ENCODE measurements around the gene SLC7A1.

Gene SLC7A1

DNA sequence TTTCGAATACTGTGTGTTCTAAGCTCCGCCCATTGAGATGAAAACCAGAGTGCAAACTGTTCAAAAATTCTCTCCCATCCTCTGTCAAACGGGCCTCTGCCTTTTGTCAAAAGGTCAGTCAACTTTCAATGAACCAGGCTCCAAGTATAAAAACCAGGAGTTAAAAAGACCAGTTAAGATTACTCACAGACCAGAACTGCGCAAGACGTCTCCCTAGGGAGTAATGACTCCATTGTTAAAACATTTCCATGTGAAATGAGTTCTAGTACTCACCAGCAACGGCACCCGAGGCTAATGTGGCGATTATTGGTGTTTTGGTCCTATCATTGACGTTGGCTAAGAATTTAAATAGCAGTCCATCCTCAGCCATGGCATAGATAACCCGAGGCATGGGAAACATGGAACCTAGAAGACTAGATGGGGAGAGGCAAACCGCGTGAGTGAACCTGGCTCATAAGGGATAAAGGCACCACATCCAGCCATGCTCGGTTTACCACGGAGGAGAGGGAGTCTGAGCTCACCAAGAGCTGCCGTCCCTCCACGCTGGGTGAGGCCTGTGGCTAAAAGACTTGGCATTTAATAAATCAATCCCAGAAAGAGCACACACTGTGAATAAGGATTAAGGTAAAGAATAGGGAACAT is 73.3 kb downstream of the SLC7A1 start:
- Histone ChIP-seq H3K9ac (ENCODE audit: low read length) (peak overlapping the region; percentile 80), H3K4me2 (ENCODE audit: low read length, poor library complexity, severe bottlenecking) (no peak overlapping the region), H3K4me3 (ENCODE audit: insufficient read depth in 1 of 2, low read depth in 1 of 2, low read length in 2 of 2) (peak overlapping the region in 1 of 2 experiments; percentile 2), H3K9me3 (ENCODE audit: control insufficient read depth, low read length) (no peaks in the 10 kb centered on the region), H4K91ac (ENCODE audit: low read length) (no peak overlapping the region), H3K14ac (ENCODE audit: low read length in 2 of 2) (no peak overlapping the region), H2BK15ac (ENCODE audit: low read depth, poor library complexity, severe bottlenecking) (no peak overlapping the region), H3K4me1 (ENCODE audit: control insufficient read depth, insufficient read depth, low read depth, low read length) (peaks cover 35% of the 10 kb centered on the region), H2AFZ (ENCODE audit: low read depth, low read length) (no peak overlapping the region), H3K27ac (ENCODE audit: low read length, poor library complexity, severe bottlenecking) (peak overlapping the region; percentile 58), H3K27me3 (ENCODE audit: control insufficient read depth in 1 of 2, insufficient read depth in 1 of 2, low read length in 2 of 2) (no peaks in the 10 kb centered on the region), H2AK5ac (ENCODE audit: low read length, severe bottlenecking) (peak overlapping the region; percentile 82), H3K36me3 (ENCODE audit: control insufficient read depth in 1 of 2, insufficient read depth in 2 of 2, low read depth in 1 of 2, low read length in 2 of 2) (peaks cover 37 to 49% of the 10 kb centered on the region in 2 experiments), H2BK12ac (ENCODE audit: low read length in 2 of 2) (no peak overlapping the region), H3K4ac (ENCODE audit: low read depth in 1 of 2, low read length in 2 of 2) (no peak overlapping the region), H3K23ac (ENCODE audit: low read length in 2 of 2) (no peak overlapping the region), H2BK120ac (ENCODE audit: low read depth, low read length) (no peak overlapping the region), H3K18ac (ENCODE audit: low read depth in 1 of 2, low read length in 2 of 2) (peak overlapping the region; percentile 2 to 52), H3K79me1 (replicated peaks; ENCODE audit: low read length, poor library complexity, severe bottlenecking) (peaks cover 42% of the 10 kb centered on the region), H4K8ac (ENCODE audit: low read length) (no peak overlapping the region), H2BK5ac (ENCODE audit: low read depth, low read length, poor library complexity, severe bottlenecking) (no peak overlapping the region)
- peak; percentile 95 for DNase-seq
- 32% methylated on average over 15 of the region's 16 CpGs for WGBS

DNA sequence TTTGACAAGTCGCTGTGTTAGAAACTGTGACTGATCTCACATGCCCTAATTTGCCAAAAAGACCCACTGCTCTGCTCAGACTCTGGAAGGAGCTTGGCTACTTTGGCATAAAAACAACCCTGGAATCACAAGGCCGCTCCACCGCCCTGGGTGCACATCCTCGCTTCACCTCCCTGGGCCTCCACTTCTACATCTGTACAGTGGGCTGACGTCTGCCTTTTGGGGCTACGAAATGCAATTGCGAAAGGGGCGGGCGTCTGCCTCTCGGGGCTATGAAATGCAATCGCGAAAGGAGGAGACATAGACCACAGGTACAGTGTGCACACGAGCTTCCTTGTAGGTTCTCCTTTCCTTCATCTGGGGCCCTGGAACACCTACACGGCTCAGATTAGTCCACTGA is 74.2 kb downstream of the SLC7A1 start:
- no peak overlapping the region for H3K4me2 ChIP-seq (ENCODE audit: low read length, poor library complexity, severe bottlenecking)
- H3K27me3 ChIP-seq (ENCODE audit: control insufficient read depth in 1 of 2, insufficient read depth in 1 of 2, low read length in 2 of 2): no peaks in the 10 kb centered on the region
- no peak overlapping the region for H3K23ac ChIP-seq (ENCODE audit: low read length in 2 of 2)
- peaks cover 38 to 51% of the 10 kb centered on the region in 2 experiments for H3K36me3 ChIP-seq (ENCODE audit: control insufficient read depth in 1 of 2, insufficient read depth in 2 of 2, low read depth in 1 of 2, low read length in 2 of 2)
- no peak overlapping the region for H4K8ac ChIP-seq (ENCODE audit: low read length)
- no peak overlapping the region for H3K4ac ChIP-seq (ENCODE audit: low read depth in 1 of 2, low read length in 2 of 2)
- H2BK120ac ChIP-seq (ENCODE audit: low read depth, low read length): no peak overlapping the region
- H2AK5ac ChIP-seq (ENCODE audit: low read length, severe bottlenecking): peak overlapping the region; percentile 82
- H2BK12ac ChIP-seq (ENCODE audit: low read length in 2 of 2): peak overlapping the region in 1 of 2 experiments; percentile 12
- H2AFZ ChIP-seq (ENCODE audit: low read depth, low read length): no peak overlapping the region
- H3K79me1 ChIP-seq (replicated peaks; ENCODE audit: low read length, poor library complexity, severe bottlenecking): peaks cover 42% of the 10 kb centered on the region
- peak overlapping the region; percentile 58 for H3K27ac ChIP-seq (ENCODE audit: low read length, poor library complexity, severe bottlenecking)
- no peaks in the 10 kb centered on the region for H3K9me3 ChIP-seq (ENCODE audit: control insufficient read depth, low read length)
- H2BK15ac ChIP-seq (ENCODE audit: low read depth, poor library complexity, severe bottlenecking): no peak overlapping the region
- H4K91ac ChIP-seq (ENCODE audit: low read length): no peak overlapping the region
- peak overlapping the region in 1 of 2 experiments; percentile 27 for H3K4me3 ChIP-seq (ENCODE audit: insufficient read depth in 1 of 2, low read depth in 1 of 2, low read length in 2 of 2)
- WGBS: 96% methylated on average over 14 of the region's 14 CpGs
- H3K9ac ChIP-seq (ENCODE audit: low read length): peak overlapping the region; percentile 79
- peak overlapping the region; percentile 4 for H2BK5ac ChIP-seq (ENCODE audit: low read depth, low read length, poor library complexity, severe bottlenecking)
- no peak for DNase-seq
- H3K14ac ChIP-seq (ENCODE audit: low read length in 2 of 2): no peak overlapping the region
- H3K4me1 ChIP-seq (ENCODE audit: control insufficient read depth, insufficient read depth, low read depth, low read length): peaks cover 35% of the 10 kb centered on the region
- H3K18ac ChIP-seq (ENCODE audit: low read depth in 1 of 2, low read length in 2 of 2): peak overlapping the region; percentile 14 to 16

DNA sequence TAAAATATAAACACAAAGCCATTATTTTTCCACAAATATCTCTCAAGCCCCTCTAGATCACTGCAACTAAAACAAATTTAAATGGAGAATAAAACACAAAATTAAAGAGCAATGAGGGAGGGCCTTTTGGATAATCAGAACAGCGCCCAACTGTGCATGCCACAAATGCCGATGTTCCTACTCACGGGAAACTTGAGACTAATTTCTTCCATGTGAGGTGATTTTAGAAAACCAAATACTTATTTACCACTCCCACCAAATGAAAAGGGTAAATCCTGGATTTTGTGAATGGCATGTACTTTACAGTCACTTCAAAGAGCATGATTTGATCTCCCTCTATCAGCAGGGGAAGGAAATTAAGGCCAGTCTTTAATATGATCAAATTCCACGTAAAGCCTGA is 74.8 kb downstream of the SLC7A1 start:
- no peak overlapping the region for H3K23ac ChIP-seq (ENCODE audit: low read length in 2 of 2)
- H4K8ac ChIP-seq (ENCODE audit: low read length): no peak overlapping the region
- H2BK12ac ChIP-seq (ENCODE audit: low read length in 2 of 2): no peak overlapping the region
- WGBS: 52% methylated on average over 3 of the region's 4 CpGs
- no peak overlapping the region for H2BK15ac ChIP-seq (ENCODE audit: low read depth, poor library complexity, severe bottlenecking)
- peaks cover 41% of the 10 kb centered on the region for H3K79me1 ChIP-seq (replicated peaks; ENCODE audit: low read length, poor library complexity, severe bottlenecking)
- peak; percentile 37 for DNase-seq
- H2AK5ac ChIP-seq (ENCODE audit: low read length, severe bottlenecking): no peak overlapping the region
- H4K91ac ChIP-seq (ENCODE audit: low read length): no peak overlapping the region
- H3K18ac ChIP-seq (ENCODE audit: low read depth in 1 of 2, low read length in 2 of 2): no peak overlapping the region
- peak overlapping the region; percentile 79 for H3K9ac ChIP-seq (ENCODE audit: low read length)
- peak overlapping the region; percentile 62 for H3K27ac ChIP-seq (ENCODE audit: low read length, poor library complexity, severe bottlenecking)
- no peak overlapping the region for H3K14ac ChIP-seq (ENCODE audit: low read length in 2 of 2)
- peak overlapping the region in 1 of 2 experiments; percentile 27 for H3K4me3 ChIP-seq (ENCODE audit: insufficient read depth in 1 of 2, low read depth in 1 of 2, low read length in 2 of 2)
- peaks cover 44 to 52% of the 10 kb centered on the region in 2 experiments for H3K36me3 ChIP-seq (ENCODE audit: control insufficient read depth in 1 of 2, insufficient read depth in 2 of 2, low read depth in 1 of 2, low read length in 2 of 2)
- H3K4me2 ChIP-seq (ENCODE audit: low read length, poor library complexity, severe bottlenecking): no peak overlapping the region
- peaks cover 35% of the 10 kb centered on the region for H3K4me1 ChIP-seq (ENCODE audit: control insufficient read depth, insufficient read depth, low read depth, low read length)
- H2BK5ac ChIP-seq (ENCODE audit: low read depth, low read length, poor library complexity, severe bottlenecking): no peak overlapping the region
- H3K4ac ChIP-seq (ENCODE audit: low read depth in 1 of 2, low read length in 2 of 2): no peak overlapping the region
- H2BK120ac ChIP-seq (ENCODE audit: low read depth, low read length): no peak overlapping the region
- H3K9me3 ChIP-seq (ENCODE audit: control insufficient read depth, low read length): no peaks in the 10 kb centered on the region
- H2AFZ ChIP-seq (ENCODE audit: low read depth, low read length): no peak overlapping the region
- H3K27me3 ChIP-seq (ENCODE audit: control insufficient read depth in 1 of 2, insufficient read depth in 1 of 2, low read length in 2 of 2): no peaks in the 10 kb centered on the region

DNA sequence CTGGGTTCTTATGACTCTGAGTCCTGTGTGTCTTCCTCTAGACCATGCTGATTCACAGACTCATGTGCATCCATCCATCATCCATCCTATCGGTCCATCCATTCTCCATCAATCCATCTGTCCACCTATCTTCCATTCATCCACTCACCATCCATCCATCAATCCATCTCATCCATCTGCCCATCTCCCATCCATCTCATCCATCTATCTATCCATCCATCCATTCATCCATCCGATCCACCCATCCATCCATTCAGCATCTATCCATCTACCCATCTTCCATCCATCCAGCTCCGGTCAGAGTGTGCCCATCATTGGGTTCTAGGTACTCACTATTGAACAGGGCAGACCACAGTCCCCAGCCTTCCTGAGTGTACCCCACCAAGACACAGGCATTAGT is 75.6 kb downstream of the SLC7A1 start:
- 97% methylated on average over 3 of the region's 3 CpGs for WGBS

More for the DNA sequence above, 75.6 kb downstream of the SLC7A1 start:
- Histone ChIP-seq H3K4ac (ENCODE audit: low read depth in 1 of 2, low read length in 2 of 2) (no peak overlapping the region), H3K27me3 (ENCODE audit: control insufficient read depth in 1 of 2, insufficient read depth in 1 of 2, low read length in 2 of 2) (no peaks in the 10 kb centered on the region), H2AFZ (ENCODE audit: low read depth, low read length) (no peak overlapping the region), H4K8ac (ENCODE audit: low read length) (peak overlapping the region; percentile 3), H2BK5ac (ENCODE audit: low read depth, low read length, poor library complexity, severe bottlenecking) (peak overlapping the region; percentile 82), H4K91ac (ENCODE audit: low read length) (peak overlapping the region; percentile 67), H3K9me3 (ENCODE audit: control insufficient read depth, low read length) (no peaks in the 10 kb centered on the region), H2BK15ac (ENCODE audit: low read depth, poor library complexity, severe bottlenecking) (peak overlapping the region; percentile 20), H3K4me3 (ENCODE audit: insufficient read depth in 1 of 2, low read depth in 1 of 2, low read length in 2 of 2) (no peak overlapping the region), H3K18ac (ENCODE audit: low read depth in 1 of 2, low read length in 2 of 2) (no peak overlapping the region), H3K14ac (ENCODE audit: low read length in 2 of 2) (peak overlapping the region in 1 of 2 experiments; percentile 69), H3K36me3 (ENCODE audit: control insufficient read depth in 1 of 2, insufficient read depth in 2 of 2, low read depth in 1 of 2, low read length in 2 of 2) (peaks cover 52 to 60% of the 10 kb centered on the region in 2 experiments), H3K9ac (ENCODE audit: low read length) (peak overlapping the region; percentile 58), H3K27ac (ENCODE audit: low read length, poor library complexity, severe bottlenecking) (peak overlapping the region; percentile 53), H2BK120ac (ENCODE audit: low read depth, low read length) (no peak overlapping the region), H2BK12ac (ENCODE audit: low read length in 2 of 2) (peak overlapping the region; percentile 57 to 81), H2AK5ac (ENCODE audit: low read length, severe bottlenecking) (peak overlapping the region; percentile 94), H3K4me2 (ENCODE audit: low read length, poor library complexity, severe bottlenecking) (no peak overlapping the region), H3K79me1 (replicated peaks; ENCODE audit: low read length, poor library complexity, severe bottlenecking) (peaks cover 44% of the 10 kb centered on the region), H3K4me1 (ENCODE audit: control insufficient read depth, insufficient read depth, low read depth, low read length) (peaks cover 37% of the 10 kb centered on the region), H3K23ac (ENCODE audit: low read length in 2 of 2) (no peak overlapping the region)
- DNase-seq: no peak
